BE2C (cell line): ENCODE data around the gene CDAN1.

ENCODE experiments used
- DNase-seq: peaks from one replicate; pipeline ENCODE4 v3.0.0-alpha.2; 2020
- H3K27me3 ChIP-seq: fragments of 250-450 bp; sonication (Bioruptor Pico); 2 replicates; pipeline ENCODE4 v1.5.1; 2020; ENCODE audit warnings: mild to moderate bottlenecking
- H3K36me3 ChIP-seq: fragments of 250-450 bp; sonication (Bioruptor Pico); 2 replicates; pipeline ENCODE4 v1.5.1; 2020; ENCODE audit warnings: mild to moderate bottlenecking
- H3K4me1 ChIP-seq: fragments of 250-450 bp; sonication (Bioruptor Pico); 2 replicates; pipeline ENCODE4 v1.5.1; 2020
- H3K4me3 ChIP-seq: 2 replicates; pipeline ENCODE4 v1.5.1; 2011; ENCODE audit warnings: low read depth, low read length
- H3K9me3 ChIP-seq: fragments of 250-450 bp; sonication (Bioruptor Pico); 2 replicates; pipeline ENCODE4 v1.5.1; 2020
- CTCF ChIP-seq: IDR thresholded peaks from 2 replicates; pipeline ENCODE4 v1.5.1; 2012; ENCODE audit warnings: mild to moderate bottlenecking, low read depth, low read length

CDAN1 gene

GRCh38 chr15:42729409-42729808, 7.5 kb downstream of the CDAN1 start:
- Histone ChIP-seq H3K9me3 (no peaks in the 10 kb centered on the region), H3K36me3 (peaks cover 67% of the 10 kb centered on the region), H3K4me3 (no peak overlapping the region), H3K27me3 (no peaks in the 10 kb centered on the region), H3K4me1 (no peaks in the 10 kb centered on the region)
- DNase-seq: no peak
- no peak for TF ChIP-seq CTCF

- no peak for DNase-seq
- Histone ChIP-seq H3K9me3 (no peaks in the 10 kb centered on the region), H3K4me3 (no peak overlapping the region), H3K27me3 (no peaks in the 10 kb centered on the region), H3K36me3 (peaks cover 67% of the 10 kb centered on the region), H3K4me1 (no peaks in the 10 kb centered on the region)
- no peak for TF ChIP-seq CTCF
Observed at GRCh38 chr15:42728972-42729371, 8.0 kb downstream of the CDAN1 start.

GRCh38 chr15:42728560-42728959, 8.4 kb downstream of the CDAN1 start:
- no peaks in the 10 kb centered on the region for H3K4me1 ChIP-seq
- peaks cover 69% of the 10 kb centered on the region for H3K36me3 ChIP-seq
- TF ChIP-seq CTCF: no peak
- H3K9me3 ChIP-seq: no peaks in the 10 kb centered on the region
- no peak overlapping the region for H3K4me3 ChIP-seq
- no peak for DNase-seq
- no peaks in the 10 kb centered on the region for H3K27me3 ChIP-seq

GRCh38 chr15:42727750-42728381, 9.1 kb downstream of the CDAN1 start:
- no peak overlapping the region for H3K4me3 ChIP-seq
- DNase-seq: peak; percentile 37
- no peak for TF ChIP-seq CTCF
- no peaks in the 10 kb centered on the region for H3K4me1 ChIP-seq
- no peaks in the 10 kb centered on the region for H3K9me3 ChIP-seq
- H3K27me3 ChIP-seq: no peaks in the 10 kb centered on the region
- H3K36me3 ChIP-seq: peaks cover 74% of the 10 kb centered on the region

- no peak for DNase-seq
Observed at GRCh38 chr15:42726114-42726513, 10.8 kb downstream of the CDAN1 start.

More at GRCh38 chr15:42726114-42726513, 10.8 kb downstream of the CDAN1 start:
- Histone ChIP-seq H3K9me3 (no peaks in the 10 kb centered on the region), H3K27me3 (no peaks in the 10 kb centered on the region), H3K36me3 (peaks cover 58% of the 10 kb centered on the region), H3K4me1 (no peaks in the 10 kb centered on the region), H3K4me3 (no peak overlapping the region)
- no peak for TF ChIP-seq CTCF
